HG03039 (cell line): ENCODE measurements around the gene RPL36AL.
A peak's percentile ranks its signal among the peaks of the same experiment; 100 is the strongest.
"Not testable (repeated sequence)": the region's sequence is repeated elsewhere in the genome, so short reads cannot be mapped to it uniquely, and the experiment has no call there.

Experiments used
- ATAC-seq: cut with Tn5 transposase; IDR thresholded peaks from one replicate; pipeline ENCODE4 v1.9.1; 2021; ENCODE audit warnings: mild to moderate bottlenecking, moderate library complexity; ENCODE audit not compliant: unreplicated experiment

Gene RPL36AL

DNA sequence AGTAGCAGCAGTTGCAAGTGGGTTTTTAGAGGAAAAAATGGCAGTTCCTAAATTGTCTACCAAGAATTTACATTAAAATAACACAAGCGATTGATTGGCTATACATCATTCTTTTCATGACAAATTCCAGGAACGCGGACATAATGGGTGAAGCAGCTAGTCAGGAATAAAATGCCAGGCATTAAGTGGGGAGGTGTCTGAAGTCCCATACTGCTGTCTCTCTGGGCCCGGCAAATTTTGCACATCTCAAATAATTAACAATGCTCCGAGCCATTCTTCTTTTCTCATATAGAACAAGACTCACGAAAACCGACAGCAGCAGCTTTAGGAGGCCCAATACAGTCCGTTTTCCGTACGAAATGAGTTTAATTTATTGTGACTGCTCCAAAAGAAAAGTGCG is 696 bp downstream of the RPL36AL start:
- no peak for ATAC-seq

GRCh38 chr14:49619273-49619672 is 1.2 kb downstream of the RPL36AL start:
- ATAC-seq, result not testable (repeated sequence)

- ATAC-seq, result no peak
These were observed 2.4 kb downstream of the RPL36AL start for GRCh38 chr14:49617852-49618519.

DNA sequence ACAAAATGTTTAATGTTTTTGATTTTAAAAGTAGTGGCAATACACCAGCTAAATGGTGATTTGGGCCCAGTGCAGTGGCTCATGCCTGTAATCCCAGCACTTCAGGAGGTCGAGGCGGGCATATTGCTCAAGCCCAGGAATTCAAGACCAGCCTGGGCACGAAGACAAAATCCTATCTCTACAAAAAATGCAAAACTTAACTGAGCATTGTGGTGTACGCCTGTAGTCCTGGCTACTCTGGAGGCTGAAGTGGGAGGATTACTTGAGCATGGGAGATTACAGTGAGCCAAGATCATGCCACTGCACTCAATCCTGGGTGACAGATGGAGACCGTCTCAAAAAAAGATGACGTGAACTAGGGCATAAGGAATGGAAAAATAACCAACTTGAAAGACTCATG is 4.7 kb downstream of the RPL36AL start:
- no peak for ATAC-seq

- ATAC-seq, result no peak
These were observed 6.2 kb downstream of the RPL36AL start for GRCh38 chr14:49614196-49614595.

- no peak for ATAC-seq
These were observed 7.8 kb downstream of the RPL36AL start for GRCh38 chr14:49612671-49613070.

- no peak for ATAC-seq
These were observed 8.2 kb downstream of the RPL36AL start for GRCh38 chr14:49612251-49612650.

GRCh38 chr14:49607583-49607982 is 12.8 kb downstream of the RPL36AL start:
- ATAC-seq, result no peak

DNA sequence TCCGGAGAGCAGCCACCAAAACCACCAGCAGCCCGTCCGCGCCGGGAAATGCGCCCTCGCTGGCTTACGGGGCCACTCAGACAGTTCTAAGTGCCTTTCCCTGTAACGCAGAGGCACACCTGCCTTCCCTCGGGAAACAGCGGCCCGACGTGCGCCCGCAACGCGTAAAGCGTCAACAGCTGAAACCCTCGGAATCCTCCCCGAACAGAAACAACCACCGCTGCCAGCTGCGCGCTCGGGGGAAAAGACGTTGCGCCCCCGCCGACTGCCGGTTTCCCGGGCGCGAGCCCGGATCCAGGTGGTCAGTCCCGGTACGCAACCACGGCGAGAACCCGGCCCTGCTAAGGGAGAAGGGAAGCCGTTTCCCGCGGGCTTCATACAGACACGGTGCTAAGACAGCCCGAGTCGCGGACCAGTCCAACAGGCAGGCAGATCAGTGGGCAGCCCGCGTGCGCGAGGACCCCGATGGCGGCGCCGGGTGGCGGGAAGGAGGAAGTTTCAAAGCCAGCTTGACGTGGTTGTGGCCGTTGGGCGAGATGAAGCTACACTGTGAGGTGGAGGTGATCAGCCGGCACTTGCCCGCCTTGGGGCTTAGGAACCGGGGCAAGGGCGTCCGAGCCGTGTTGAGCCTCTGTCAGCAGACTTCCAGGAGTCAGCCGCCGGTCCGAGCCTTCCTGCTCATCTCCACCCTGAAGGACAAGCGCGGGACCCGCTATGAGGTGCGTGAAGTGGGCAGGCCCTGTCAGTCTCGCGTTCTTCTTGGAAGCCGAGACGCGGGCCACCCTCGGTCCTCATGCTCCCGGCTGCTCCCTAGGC is 21.7 kb downstream of the RPL36AL start, which contains the start of gene LRR1:
Gene LRR1, plus strand, starts transcription at position 456 of the 816 bp plus-strand sequence. Its CDS starts 81 bp downstream, at position 537.
- peak; percentile 49 for ATAC-seq

DNA sequence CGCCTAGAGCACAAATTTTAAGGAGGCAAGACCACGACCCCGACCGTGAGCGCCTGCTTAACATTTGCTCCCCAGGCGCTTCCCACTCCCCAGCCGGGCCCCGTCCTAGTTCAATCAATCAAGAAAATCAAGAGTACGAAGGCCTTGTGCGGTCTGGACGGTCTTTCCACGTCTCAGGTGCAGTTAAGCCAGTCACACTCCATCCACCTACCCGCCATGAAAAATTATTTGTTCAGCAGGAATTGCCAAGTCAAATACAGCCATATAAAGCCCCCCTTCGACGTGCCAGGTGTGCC is 22.3 kb downstream of the RPL36AL start:
- ATAC-seq, result no peak

DNA sequence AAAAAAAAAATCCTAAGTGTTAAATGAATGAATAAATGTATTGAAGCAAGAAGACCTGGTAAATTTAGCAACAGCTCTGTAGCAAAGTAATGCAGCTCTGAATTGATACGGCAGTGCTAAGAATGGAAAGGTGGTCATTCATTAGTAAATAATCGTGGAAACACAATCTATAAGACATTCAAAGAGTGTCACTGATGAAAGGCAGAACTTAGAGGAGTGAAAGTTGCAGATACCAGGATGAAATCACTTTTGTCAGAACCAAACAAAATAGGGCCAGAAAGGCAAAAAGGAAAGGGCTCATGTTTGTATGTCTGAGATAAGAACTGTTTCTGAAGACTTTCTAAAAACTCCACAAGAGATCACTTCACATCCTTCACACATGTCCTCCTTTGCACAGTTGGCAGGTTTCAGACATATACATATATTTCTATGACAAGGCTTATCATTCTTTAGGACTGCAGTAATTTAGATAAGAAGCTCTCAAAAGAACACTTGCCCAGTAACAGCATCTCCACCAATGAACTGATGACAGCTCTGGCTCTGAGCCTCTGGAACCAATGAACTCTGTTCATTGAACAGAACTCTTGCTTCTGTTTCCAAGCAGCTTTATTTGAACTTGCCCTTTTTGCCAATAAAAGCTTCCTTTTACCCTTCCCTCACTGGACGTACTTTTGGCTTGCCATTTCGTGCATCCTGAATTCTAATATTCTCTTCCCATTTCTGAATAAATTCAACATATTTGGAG is 25.9 kb downstream of the RPL36AL start:
- ATAC-seq, result no peak

- ATAC-seq, result no peak
These were observed 27.4 kb downstream of the RPL36AL start for GRCh38 chr14:49593016-49593415.

GRCh38 chr14:49589387-49589786 is 31.0 kb downstream of the RPL36AL start:
- ATAC-seq, result no peak

DNA sequence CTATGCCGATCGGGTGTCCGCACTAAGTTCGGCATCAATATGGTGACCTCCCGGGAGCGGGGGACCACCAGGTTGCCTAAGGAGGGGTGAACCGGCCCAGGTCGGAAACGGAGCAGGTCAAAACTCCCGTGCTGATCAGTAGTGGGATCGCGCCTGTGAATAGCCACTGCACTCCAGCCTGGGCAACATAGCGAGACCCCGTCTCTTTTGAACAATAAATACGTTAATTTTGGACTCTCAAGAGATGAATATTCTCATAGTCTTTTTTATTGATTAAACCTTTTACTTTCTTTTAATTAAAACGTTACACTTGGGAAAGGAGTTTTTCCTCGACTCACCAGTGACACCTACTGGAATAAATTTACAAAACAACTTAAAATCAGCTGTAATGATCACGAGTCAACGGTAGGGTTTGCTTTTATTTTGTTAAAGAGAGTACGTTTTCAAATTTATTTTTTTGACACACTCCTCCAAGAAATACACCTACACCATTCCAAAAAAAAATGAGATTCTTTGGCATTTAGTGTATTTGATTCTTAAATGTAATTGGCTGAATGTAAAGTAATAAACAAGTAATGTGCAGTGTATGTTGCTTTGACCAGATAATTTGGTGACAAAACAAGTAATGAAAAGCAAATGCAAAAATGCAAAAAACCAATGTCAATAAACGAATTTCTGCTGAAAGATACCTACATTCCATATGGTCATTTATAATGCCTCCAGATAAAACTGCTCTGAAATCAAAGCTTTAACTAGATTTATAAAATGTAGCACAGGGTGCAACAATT is 33.6 kb downstream of the RPL36AL start:
- ATAC-seq, result peak; percentile 24

- ATAC-seq, result peak; percentile 90
These were observed 34.4 kb downstream of the RPL36AL start, which contains the start of gene RPS29 for GRCh38 chr14:49585803-49586672. Gene RPS29 (minus strand): TSS chr14:49586380. CDS start chr14:49586346, 34 bp downstream.

- not testable (repeated sequence) for ATAC-seq
These were observed 35.3 kb downstream of the RPL36AL start for GRCh38 chr14:49584981-49585640.

DNA sequence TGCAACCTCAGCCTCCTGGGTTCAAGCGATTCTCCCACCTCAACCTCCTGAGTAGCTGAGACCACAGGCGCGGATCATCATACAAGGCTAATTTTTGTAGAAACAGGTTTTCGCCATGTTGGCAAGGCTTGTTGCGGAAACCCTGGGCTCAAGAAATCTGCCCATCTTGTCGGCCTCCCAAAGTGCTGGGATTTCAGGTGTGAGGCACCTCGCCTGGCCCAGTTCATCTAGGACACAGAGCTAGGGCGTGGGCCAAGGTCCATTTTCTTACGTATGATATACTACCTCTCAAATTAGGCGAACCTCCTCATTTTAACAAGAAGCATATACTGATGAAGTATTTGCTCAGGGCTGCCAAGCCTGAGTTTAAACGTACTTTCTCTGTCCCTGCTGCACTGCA is 36.4 kb downstream of the RPL36AL start:
- no peak for ATAC-seq

DNA sequence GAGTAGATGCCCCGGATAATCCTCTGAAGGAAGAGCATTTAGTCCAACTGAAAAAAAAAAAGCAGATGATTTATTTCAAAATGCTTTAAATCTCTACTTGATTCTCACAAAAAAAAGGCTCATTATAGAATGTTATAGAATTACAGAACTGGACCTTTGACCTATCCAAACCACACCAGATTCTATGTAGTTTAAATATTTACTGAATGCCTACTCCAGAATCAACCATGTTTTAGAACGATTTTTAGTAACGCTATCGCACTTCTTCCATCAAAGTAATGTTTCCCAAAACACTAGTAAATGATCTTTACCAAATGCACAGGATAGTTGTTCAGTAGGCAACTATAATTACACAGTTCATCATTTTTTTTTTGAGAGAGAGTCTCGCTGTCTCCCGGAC is 36.8 kb downstream of the RPL36AL start:
- no peak for ATAC-seq
